ENCODE measurements around the gene UNC119B.
A peak's percentile ranks its signal among the peaks of the same experiment; 100 is the strongest.
"Not testable (repeated sequence)": the region's sequence is repeated elsewhere in the genome, so short reads cannot be mapped to it uniquely, and the experiment has no call there.

The UNC119B gene

DNA sequence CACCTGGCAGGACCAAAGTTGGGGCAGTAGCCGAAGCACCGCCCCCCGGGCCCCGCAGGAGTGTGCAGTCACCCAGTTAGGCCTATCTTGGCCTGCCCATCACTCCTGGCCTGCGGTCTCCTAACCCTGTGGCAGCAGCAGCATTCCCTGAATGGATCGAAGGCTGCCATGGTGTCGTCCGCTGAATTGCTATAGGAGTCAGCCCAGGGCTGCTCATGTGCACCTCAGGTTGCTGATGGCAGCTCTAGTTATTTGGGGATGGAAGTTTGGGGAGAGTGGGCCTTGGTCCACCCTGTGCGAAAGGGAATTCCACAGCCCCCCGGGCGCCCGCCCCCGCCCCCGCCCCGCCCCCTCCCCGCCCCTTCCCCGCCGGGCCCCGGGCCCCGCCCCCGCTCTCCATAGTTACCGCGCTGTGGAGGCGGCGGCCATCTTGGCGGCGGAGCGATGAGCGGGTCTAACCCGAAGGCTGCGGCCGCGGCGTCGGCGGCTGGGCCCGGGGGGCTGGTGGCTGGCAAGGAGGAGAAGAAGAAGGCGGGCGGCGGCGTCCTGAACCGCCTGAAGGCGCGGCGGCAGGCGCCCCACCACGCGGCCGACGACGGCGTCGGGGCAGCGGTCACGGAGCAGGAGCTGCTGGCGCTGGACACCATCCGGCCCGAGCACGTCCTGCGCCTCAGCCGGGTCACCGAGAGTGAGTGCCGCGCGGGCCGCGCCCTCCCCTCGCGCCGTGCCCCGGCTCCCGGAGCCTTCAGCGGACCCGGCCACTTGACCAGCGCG is at the start of gene UNC119B:
UNC119B (plus strand) TSS at position 428 of the 774 bp plus-strand sequence; CDS start at position 445, 17 bp downstream.
- DNase-seq, result peak; percentile 73

DNA sequence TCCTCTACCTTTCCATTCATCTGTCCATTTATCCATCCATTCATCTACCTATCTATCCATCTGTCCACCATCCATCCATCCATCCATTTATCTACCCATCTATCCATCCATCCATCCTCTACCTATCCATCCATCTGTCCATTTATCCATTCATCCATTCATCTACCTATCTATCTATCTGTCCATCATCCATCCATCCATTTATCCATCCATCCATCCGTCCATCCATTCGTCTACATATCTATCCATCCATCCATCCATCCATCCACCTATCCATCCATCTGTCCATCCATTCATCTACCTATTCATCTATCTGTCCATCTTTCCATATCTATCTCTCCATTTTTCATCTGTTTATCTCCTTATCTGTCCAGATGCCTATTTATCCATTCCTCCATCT is 48.8 kb upstream of the UNC119B start:
- no peak for DNase-seq

DNA sequence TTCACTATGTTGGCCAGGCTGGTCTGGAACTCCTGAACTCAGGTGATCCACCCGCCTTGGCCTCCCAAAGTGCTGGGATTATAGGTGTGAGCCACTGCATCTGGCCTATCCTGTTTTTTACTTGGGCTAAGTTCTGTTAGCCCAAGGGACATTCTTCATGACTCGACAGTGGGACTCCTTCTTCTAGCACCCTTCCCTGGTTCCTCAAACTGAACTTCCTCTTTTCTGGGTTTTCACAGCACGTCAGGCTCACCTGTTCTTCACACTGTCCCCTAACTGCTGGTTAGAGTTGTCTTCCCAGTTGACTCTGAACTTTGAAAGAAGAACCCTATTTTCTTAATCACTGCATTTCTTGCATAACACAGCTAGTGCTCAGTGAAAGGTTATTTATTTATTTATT is 47.4 kb upstream of the UNC119B start:
- no peak for DNase-seq

DNA sequence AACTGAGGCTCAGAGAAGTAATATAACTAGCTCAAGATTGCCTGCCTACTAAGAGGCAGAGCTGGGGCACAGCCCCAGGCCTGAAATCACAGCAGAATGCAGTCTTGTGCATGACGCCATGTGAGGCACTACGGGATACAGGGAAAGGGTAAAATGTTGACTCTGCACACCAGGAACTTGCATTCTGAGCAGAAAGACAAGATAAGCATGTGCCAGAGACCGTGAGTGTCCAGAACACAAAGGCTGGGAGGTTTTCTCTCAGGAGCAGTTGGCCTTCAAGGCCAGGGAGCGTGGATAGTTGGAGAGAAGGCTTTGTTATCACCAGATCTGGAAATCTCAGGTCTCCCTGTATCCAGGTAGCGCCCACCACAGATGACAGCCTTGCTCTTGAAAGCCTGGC is 46.5 kb upstream of the UNC119B start:
- no peak for DNase-seq

DNA sequence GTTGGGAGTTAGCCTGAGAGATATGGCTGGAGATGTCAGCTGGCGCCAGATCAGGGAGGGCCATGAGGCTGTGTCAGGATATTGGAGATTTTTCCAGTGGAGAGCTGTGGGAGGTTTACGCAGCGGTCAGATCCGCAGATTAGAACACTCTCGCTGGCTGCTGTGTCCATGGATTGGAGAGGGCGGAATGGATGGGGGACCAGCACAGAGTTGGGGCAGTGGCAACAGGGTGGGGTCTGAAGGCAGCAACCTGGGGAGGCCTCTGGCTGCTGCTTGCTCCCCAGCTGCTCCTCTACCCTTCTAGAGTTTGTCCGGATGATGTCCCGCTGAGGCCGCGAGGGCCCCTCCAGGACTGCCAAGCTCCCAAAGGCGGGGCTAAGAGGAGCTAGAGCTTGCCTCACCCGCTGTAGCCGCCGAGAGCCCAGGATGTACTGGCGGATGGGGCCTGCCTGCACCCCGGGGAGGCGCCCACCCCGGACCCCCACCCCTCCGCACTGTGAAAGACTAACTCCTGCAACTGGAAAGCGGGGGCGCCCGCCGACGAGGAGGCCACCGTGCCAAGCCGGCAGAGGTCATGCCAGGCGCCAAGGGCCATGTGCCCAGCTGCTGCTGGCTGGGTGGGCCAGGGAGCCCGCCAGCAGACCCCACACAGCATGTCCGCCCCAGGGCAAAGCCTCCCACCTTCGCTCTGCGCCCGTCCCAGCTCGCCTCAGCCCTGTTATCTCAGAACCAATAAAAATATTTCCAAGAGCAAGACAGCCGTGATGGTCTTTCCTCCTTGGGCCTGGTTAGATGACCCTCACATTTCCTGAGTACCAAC is 43.5 kb upstream of the UNC119B start:
- no peak for DNase-seq

DNA sequence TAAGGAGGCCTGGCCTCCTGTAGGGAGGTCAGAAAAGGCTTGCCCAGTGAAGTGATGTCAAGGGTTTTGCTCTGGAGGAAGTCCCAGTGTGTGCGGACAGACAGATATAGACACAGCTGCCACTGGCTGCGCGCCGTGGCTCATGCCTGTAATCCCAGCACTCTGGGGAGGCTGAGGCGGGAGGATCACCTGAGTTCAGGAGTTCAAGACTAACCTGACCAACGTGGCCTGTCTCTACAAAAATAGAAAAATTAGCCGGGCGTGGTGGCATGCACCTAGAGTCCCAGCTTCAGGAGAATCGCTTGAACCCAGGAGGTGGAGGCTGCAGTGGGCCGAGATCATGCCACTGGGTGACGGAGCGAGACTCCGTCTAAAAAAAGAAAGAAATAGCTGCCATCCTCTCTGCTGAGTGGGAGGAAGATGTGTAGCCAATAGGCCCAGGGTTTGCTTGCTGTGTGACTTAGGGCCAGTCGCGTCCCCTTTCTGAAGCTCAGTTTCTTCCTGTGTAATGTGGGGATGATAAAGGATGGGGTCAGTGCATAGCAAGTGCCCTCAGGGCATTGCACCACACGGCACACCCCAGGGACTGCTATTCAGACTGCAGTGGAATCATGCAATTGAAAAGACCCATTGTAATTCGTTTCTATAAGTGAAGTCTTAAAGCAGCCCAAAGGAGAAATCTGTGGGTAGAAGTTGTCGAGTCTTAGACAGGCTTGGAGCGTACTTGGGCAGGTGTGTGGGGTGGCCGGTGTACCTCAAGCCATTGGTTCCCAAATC is 42.0 kb upstream of the UNC119B start:
- DNase-seq, result no peak

- no peak for DNase-seq
Observed at GRCh38 chr12:120668868-120669840, 41.1 kb upstream of the UNC119B start.

DNA sequence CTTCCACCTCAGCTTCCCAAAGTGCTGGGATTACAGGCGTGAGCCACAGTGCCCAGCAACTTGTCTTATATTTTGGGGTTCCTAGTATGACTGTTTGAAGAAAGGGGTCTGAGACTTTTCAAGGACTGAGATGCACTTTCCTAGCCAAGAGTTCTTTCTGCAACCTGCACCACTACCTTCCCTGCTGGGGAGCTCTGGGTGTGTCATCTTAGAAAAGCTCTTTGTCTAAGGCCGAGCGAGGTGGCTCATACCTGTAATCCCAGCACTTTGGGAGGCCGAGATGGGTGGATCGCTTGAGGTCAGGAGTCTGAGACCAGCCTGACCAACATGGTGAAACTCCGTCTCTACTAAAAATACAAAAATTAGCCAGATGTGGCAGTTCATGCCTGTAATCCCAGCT is 40.0 kb upstream of the UNC119B start:
- DNase-seq, result not testable (repeated sequence)

DNA sequence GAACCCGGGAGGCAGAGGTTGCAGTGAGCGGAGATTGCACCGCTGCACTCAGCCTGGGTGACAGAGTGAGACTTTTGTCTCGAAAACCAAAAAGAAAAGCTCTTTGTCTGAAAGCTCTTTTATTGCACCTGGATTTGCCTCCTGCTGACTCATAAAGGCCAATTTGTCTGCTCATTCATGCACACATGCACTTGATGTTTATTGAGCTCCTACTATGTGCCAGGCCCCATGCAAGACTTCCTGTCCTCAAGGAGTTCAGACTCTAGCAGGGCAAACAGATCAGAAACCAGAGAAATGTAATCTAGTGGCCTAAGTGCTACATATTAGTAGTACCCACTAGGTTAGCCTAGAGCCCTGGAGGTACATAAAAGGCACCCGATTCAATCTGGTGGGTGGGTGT is 39.6 kb upstream of the UNC119B start:
- no peak for DNase-seq

DNA sequence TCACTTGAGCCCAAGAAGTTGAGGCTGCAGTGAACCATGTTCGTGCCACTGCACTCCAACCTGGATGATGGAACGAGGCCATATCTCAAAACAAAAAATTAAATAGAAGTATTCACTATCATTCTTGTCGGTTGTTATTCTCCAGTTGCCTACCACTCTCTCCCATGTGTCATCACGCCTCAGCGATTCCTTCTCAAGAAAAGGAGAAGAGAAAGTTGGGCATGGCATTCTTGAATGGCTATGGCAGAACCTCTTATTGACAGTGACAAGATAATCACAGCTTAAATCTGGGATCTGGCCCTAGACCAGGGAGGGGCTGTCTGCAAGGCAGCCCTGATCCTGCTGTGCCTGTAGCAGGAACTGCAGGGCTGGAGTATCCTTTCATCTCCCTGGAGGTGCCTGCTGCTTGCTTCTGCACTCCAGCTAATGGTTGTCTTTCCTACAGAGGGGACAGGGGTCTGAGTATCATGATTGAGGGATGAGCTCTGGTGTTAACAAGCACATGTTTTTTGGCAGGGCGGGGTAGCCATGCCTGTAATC is 36.1 kb upstream of the UNC119B start:
- no peak for DNase-seq

DNA sequence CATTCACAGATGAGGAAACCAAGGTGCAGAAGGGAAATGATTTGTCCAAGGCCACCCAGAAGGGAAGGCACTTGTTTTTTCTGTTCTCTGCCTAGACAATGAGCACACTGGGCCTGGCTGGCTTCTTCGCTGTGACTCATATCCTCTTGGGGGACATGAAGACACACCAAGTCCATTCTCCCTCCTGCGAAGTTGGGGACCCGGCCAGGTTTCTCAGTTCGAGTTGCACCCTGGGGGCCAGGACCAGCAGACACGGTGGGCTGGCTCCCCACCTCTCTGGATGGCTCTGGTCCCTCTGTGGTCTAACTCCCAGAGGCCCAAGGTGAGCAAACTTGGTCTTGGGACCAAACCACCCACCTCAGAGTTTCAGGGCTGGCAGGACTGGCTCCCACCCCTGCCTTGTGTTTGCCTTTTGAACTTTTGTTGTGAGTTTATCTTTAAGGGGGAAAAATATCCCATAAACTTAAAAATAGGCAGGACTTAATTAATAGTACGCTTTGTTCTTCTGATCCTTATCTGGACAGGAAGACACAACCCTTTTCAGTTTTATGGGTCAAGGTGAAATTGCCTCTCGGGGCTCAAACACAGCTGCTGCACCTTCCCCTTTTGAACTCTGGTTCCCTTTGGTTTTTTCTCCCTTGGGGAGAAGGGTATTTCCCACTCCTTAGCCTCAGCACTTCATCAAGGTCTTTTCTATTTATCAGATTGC is 32.3 kb upstream of the UNC119B start:
- peak; percentile 37 for DNase-seq

DNA sequence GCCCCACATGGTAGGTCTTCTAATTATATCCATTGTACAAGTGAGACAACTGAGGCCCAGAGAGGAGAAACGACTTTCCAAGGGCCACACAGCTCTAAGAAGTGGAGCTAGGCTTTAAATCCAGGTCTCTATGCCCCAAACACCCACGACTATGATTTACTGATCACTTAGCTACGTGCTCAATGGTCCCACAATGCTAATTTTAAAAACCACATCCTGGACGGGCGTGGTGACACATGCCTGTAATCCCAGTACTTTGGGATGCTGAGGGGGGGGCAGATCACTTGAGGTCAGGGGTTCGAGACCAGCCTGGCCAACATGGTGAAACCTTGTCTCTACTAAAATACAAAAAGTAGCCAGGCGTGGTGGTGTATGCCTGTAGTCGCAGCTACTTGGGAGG is 31.7 kb upstream of the UNC119B start:
- no peak for DNase-seq

DNA sequence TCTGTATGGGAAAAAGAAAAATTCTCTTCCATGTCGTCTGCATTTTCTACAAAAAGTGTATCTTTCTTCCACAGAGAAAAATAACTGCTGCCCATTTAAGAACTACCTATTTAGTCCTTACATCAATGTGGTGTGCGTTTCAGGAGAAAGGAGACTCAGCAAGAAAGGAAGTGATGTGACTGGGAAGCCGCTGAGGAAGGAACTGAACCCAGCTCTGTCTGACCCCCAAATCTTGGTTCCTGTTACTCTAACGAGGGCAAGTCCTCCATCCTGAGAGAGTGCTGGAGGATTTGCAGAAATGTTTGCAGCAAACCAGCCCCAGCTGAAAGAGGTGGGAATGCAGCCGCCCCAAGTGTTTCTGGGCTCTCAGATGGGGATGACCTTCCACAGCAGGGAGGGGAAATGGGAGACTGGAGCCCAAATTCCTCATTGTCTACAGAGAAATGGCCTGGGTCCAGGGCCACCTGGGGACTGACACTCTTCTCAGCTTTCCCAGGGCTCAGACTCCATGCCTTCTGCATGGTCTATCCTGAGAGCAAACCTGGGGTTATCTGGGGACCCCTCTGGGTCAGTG is 30.0 kb upstream of the UNC119B start:
- DNase-seq, result no peak

- peak; percentile 7 for DNase-seq
Observed at GRCh38 chr12:120684523-120684932, 25.7 kb upstream of the UNC119B start.

DNA sequence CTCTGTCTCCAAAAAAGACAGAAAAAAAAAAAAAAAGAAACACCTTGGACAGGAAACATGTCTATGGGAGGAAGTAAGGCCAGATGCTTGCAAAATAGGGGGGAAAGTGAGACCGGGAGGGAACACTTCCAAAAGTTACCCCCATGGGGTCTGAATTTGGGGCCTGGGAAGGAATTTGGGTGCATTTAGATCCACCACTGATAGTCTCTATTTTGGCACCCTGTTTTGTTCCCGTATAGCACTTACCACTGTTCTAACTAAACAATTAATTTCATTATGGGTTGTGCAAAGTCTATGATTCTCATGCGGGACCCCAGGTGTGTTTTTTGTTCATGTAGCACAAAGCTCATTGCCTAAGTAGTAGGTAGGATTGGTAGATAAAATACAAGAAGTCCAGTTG is 24.7 kb upstream of the UNC119B start:
- no peak for DNase-seq

DNA sequence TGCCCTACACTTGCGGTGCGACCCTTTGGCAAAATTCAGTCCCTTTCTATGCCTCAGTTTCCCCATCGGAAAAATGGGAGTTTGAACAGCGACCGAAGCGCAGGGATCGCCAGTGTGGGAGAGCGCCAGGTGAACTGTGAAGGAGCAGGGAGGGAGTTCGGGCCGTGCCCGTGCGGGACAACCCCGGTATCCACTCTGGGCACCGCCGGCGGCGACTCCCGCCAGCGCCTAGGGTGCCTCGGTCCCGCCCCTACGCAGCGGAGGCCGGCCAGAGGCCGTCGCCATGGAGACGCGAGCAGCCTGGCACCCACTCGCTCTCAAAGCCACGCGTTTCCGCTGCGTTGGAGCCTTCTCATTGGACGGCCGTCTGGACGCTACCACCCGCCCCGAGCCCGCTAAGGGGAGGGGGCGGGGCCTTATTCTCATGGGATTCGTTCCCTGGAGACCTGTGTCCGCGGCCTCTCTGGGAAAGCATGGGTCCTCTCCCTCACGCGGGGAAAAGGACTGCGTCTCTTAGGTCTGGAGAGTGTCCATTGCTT is 24.0 kb upstream of the UNC119B start:
- peak; percentile 98 for DNase-seq

GRCh38 chr12:120686690-120687577 is 23.3 kb upstream of the UNC119B start, which contains the start of gene MLEC:
Gene MLEC (plus strand): TSS chr12:120687149. CDS start chr12:120687297, 148 bp downstream.
- peak; percentile 99 for DNase-seq

DNA sequence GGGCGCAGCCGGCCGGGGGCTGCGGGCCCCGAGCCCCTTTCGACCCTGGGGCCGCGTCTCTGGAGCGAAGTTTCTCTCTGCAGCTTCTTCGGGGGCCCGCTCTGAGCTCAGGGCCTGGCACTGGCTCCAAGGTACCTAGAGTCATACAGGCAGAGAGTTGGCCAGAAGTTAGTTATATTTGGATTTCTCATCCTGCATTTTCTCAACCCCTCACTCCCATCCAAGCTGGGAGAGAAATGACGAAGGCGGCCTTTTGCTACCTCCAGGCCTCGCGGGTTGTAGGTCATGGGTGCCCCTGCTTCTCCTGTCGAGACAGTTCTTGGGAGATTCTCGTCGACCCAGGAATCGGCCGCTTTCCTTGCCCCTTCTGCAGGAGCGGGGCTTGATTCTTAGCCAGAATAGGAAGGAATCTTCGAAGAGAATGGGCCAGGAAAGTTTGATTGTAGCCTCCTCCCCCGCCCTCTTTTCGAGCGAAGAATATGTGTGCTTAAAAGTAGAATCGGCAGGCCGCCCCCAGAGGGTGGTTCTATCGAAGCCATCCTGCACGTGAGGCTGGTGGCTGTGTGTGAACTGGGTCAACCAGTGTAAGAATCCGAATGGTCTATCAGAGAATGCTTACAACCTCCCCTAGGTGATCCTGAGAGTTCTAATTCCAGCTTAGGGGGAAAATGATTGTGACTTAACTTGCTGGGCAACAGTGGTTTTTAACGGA is 22.5 kb upstream of the UNC119B start:
- DNase-seq, result peak; percentile 31

Measured in stimulated activated CD4-positive, alpha-beta T cell treated with anti-CD3 and anti-CD28 coated beads, Interleukin-1b, Interleukin-23, amount 100 ng/mL, for 48 hours (primary cell).